ENCODE data around the gene LRRC56.
"Not testable (repeated sequence)": the region's sequence is repeated elsewhere in the genome, so short reads cannot be mapped to it uniquely, and the experiment has no call there.

LRRC56 gene

DNA sequence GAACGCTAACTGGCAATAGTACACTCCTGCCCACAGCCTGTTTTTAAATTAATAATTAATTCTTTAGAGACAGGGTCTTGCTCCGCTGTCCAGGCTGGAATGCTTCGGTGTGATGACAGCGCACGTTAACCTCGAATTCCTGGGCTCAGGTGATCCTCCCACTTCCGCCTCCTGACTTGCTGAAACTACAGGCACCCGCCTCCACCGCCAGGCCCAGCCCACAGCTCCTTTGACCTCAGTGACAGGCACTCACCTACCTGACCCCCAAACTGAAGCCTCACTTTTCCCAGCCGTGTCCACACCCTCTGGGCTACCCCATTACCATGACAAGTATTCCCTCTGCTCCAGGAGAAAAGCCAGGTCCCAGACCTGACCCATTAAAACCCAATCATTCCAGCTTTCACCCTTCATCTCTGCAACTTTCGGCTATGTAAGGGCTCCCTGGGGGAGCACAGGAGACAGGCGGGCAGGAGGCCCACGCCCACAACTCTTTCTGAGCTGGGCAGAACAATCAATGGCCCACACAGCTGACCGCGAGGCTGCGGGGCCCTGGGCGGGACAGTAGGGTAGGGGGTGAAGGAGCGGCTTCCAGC, 22.5 kb downstream of the LRRC56 start:
- DNase-seq, result no peak

DNA sequence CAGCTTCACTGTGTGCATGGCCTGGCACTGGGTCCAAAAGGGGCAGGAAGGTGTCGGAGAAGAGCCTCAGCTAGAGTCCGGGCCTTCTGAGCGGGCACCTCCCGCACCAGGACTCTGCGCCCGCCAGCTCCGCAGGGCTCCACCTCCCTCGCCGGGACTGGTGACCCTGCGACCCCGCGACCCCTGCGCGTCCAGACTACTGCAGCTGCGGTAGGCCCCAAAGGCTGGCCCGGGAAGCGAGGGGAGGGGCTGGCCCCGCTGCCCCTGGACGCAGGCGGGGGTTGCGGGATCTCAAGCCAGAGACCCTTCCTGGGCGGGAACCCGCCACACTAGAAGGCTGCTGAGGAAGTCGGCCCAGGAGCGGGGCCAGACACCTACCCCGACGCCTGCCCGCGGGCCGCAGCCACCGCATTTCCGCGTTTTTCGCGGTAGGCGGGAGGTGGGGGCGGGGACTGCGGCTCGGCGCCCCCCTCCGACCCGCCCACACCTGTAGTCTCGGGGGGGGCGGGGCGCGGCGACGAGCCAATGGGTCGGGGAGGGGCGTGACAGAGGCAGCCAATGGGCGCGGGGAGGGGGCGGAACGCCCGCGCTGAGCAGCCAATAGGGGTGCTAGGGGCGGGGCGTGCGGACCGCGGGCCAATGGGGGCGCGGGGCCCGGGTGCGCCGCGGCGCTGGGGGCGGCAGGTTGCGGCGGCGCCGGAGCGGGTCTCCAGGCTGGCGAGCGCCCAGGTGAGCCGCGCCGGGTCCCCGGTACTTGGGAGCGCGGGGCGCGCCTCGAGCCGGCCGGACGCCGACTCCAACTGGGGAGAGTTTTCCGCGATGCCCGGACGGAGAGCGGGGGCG, 23.2 kb downstream of the LRRC56 start, which contains the start of the genes LMNTD2 and RASSF7:
LMNTD2 (minus strand) TSS at position 434 of the 843 bp plus-strand sequence; CDS start at position 412, 22 bp downstream.
RASSF7 (plus strand) TSS at position 666 of the 843 bp plus-strand sequence. CDS start 799 bp downstream, outside the sequence.
- DNase-seq, result peak; percentile 96

- DNase-seq, result no peak
Observed at GRCh38 chr11:561148-562003, 24.0 kb downstream of the LRRC56 start.

GRCh38 chr11:562046-562645, 24.8 kb downstream of the LRRC56 start:
- no peak for DNase-seq

DNA sequence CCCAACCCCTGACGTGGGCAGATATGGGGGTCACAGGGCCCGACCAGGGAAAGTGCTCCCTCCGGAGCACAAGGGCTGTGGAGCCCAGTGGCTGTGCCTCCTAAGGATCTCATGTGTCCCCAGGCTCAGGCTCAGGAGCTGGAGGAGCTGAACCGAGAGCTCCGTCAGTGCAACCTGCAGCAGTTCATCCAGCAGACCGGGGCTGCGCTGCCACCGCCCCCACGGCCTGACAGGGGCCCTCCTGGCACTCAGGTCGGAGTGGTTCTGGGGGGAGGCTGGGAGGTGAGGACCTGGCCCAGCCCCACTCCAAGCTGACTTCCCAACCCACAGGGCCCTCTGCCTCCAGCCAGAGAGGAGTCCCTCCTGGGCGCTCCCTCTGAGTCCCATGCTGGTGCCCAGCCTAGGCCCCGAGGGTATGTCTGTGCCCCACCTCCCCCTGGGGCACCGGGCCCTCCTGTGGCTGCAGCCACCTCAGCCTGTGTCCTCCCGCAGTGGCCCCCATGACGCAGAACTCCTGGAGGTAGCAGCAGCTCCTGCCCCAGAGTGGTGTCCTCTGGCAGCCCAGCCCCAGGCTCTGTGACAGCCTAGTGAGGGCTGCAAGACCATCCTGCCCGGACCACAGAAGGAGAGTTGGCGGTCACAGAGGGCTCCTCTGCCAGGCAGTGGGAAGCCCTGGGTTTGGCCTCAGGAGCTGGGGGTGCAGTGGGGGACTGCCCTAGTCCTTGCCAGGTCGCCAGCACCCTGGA, 25.9 kb downstream of the LRRC56 start:
- DNase-seq, result no peak

DNA sequence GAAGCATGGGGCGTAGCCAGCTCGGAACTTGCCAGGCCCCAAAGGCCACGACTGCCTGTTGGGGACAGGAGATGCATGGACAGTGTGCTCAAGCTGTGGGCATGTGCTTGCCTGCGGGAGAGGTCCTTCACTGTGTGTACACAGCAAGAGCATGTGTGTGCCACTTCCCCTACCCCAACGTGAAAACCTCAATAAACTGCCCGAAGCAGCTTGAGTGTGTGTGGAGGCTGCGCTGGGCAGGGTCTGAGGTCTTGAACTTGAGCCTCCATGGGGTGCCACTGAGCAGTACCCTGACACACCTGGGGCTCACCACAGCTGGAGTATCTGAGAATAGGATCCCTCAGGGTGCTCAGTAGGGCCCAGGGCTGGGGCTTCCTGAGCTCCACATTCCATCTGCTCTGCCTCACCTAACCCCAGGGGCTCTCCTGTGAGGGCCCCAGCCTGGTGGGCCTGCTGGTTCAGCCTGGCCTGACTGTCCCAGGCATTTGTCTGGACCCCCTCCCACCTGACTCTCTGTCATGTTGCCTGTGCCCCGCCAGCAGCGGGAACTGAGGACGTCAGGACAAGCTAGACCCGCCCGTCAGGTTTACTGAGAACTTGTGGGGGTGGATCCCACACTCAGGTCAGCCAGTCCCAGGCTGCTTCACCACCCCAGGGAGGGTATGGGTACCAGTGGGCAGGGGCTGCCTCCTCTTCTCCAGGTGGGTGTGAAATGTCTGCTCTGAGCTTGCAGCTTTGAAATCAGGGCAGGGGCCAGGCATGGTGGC, 26.7 kb downstream of the LRRC56 start:
- DNase-seq, result no peak

DNA sequence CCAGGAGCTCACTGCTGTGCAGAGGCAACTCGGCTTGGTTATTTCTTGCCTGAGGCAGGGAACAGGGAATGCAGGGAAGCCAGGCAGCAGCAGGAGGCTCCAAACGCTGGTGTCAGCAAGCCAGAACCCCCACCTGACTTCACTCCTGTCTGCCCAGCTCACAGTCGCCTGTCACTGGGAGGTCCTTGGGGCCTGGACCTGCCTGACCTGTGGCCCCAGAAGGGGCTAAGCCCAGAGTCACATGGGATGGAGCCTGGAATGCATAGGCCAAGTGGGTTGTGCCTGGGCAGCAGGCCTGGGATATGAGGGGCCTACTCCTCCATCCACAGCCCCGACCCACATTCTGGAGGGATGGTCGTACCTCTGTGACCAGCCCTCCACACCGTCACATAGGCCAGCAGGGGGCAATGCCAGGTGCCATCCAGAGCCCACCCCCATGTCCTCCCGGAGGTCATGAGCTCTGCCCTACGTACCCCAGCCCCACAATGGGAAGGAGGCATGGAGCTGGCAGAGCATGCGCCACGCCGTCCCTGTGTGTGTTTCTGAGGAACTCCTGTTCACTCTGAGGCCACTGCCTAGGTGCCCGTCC, 28.7 kb downstream of the LRRC56 start:
- no peak for DNase-seq

- DNase-seq, result no peak
Observed at GRCh38 chr11:567011-567628, 29.8 kb downstream of the LRRC56 start.

DNA sequence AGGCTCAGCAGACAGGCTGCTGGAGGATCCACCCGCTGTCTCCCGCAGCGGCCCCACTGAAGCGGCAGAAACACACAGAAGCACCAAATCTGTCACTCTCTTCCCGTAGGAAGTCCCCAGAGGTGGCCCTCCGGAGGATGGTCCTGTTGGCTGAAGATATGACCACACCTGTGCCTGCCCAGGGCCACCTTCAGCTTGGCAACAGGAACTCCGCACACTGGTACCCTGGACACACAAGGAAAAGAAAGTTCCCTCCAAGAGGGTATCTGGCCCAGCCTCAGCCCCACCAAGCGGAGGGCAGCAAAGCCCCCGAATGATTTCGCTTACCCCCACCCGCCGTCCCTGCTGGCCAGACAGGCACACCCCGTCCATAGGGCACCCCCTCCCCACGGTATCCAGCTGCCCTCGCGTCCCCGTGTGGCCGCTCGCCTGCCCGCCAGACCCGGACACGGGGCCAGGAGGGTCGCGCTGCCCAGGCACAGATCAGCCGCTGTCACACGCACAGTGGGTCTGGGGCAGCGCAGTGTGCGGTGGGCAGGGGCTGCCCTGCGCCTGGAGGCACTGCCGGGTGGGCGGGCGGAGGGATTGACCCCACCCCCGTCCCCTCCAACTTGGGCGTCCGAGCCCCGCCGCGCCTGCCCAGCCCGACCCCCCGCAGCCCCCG, 30.4 kb downstream of the LRRC56 start:
- DNase-seq, result no peak

DNA sequence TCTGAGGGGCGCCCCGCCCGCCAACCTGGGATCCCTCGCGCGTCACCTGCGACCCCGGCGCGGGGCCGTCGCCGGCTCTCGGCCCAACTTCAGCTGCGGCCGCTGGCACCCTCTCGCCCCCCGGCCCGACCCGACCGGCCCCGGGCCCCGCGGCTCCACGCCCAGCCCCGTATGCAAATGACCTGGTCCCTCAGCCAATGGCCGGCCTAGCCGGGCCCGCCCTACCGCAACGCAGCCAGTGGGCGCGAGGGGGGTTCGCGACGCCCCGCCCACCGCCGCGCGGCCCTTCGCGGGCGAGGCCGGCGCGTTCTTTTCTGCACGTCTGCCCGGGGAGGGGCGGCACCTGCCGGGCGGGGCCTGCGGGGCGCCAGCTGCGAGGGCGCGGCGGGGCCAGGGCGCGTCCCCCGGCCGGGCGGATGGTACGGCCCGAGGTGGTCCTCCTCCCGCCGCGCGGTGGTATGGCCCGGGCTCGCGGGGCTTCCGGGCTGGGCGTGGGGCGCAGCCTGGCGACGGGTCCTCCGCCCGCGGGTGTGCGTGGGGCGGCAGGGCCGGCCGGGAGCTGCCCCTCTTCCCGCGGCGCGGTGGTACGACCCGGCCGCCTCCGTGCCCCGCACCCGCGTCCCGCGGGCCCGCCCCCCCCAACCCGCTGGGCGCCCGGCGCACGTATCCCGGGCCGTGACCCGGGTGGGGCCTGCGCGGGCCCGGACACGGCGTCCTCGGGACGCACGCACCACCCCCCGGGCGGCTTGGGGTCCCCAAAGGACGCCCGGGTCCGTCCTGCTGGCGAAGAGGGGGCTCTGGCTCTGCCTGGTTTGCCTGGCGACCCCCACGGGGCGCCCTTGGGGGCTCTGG, 31.2 kb downstream of the LRRC56 start:
- DNase-seq, result peak; percentile 78 to 79

- DNase-seq, result no peak
Observed at GRCh38 chr11:569158-569885, 32.0 kb downstream of the LRRC56 start.

GRCh38 chr11:571802-572185, 34.5 kb downstream of the LRRC56 start:
- DNase-seq, result no peak

- no peak for DNase-seq
Observed at GRCh38 chr11:573146-573759, 35.9 kb downstream of the LRRC56 start.

- DNase-seq, result not testable (repeated sequence)
Observed at GRCh38 chr11:574031-574570, 36.8 kb downstream of the LRRC56 start.

DNA sequence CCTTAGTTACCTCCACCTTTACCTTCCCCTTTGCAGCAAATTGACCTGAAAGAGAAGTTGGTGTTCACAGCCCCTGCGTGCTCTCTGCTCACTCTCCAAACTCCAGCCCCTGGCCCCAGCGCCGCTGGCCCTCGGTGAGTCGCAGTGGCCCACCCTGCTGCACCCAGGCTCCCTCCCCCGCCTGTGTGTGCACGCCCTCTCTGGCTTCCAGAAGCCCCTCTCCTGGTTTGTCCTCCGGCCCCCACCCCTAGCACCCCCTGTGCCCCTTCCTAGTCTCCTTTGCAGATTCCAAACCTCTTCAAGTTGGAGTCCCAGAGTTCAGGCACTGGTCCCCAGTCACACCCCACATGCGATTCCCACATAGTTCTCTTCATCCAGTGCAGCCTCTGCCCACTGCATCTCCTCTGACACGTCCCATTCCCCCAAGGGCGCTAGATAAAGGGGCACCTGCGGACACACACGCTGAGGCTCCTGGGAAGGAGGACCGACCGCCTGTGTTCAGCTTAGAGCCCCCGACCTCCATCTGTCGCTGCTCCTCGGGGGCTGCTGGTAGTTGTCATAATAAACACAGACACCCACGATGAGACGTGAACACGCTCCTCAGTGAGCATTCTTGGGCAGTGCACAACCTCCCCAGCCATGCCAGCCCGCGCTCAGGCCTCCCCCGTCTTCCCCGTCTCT, 37.4 kb downstream of the LRRC56 start:
- DNase-seq, result no peak

DNA sequence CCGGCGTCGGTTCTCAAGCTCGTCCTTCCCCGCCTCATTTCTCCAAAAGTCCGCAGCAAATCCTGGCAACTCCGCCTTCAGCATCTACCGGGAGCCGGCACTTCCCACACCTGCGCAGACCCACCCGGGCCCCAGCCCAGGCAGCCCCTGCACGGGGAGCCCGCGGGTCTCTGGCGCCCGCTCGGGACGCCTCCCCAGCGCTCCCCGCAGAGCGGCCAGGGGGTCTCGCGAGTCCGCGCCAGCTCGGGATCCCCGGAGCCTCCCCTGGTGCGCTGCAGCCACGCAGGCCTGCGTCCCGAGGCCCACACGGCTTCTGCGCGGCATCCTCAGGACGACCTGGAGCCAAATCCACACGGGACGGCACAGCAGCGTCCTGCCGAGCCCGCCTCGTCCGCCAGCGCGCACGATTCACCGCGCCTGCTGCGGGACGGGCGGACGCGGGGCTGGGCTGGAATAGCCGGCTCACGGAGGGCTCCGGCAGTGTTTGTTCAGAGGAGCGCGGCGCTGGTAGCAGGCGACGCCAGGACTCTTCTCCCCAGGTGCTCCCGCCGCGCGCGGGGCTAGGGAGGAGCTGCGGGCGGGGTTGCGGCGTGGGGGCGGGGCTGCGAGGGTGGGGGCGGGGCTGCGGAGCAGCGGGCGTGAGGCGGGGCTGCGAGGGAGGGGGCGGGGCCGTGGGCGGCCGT, 38.1 kb downstream of the LRRC56 start:
- DNase-seq, result no peak
